ENCODE data around the gene SLC6A6.

The SLC6A6 gene

GRCh38 chr3:14446988-14447570, 44.7 kb downstream of the SLC6A6 start:
- DNase-seq: no peak
- Histone ChIP-seq H4K8ac (ENCODE audit: low read depth, low read length) (no peak overlapping the region), H3K9ac (ENCODE audit: low read length) (no peak overlapping the region), H3K4me1 (ENCODE audit: control insufficient read depth, low read depth, low read length) (no peaks in the 10 kb centered on the region), H3K4me3 (ENCODE audit: low read length) (no peak overlapping the region), H3K23ac (ENCODE audit: low read length) (no peak overlapping the region), H2BK15ac (replicated peaks; ENCODE audit: low read depth) (no peak overlapping the region), H3K27ac (ENCODE audit: low read depth, low read length) (no peak overlapping the region), H3K18ac (ENCODE audit: low read length) (no peak overlapping the region), H3K36me3 (ENCODE audit: control insufficient read depth, insufficient read depth, low read length) (peaks cover 25% of the 10 kb centered on the region), H3K79me1 (ENCODE audit: low read length) (peaks cover 19% of the 10 kb centered on the region), H3K79me2 (ENCODE audit: control insufficient read depth, insufficient read depth, low read length) (peaks cover 6% of the 10 kb centered on the region), H2BK120ac (ENCODE audit: low read depth, low read length) (no peak overlapping the region), H3K4ac (ENCODE audit: low read depth, low read length) (no peak overlapping the region), H2BK5ac (ENCODE audit: low read length) (no peak overlapping the region), H3K56ac (ENCODE audit: low read length) (no peak overlapping the region), H2AK5ac (ENCODE audit: low read length) (no peak overlapping the region), H3K27me3 (ENCODE audit: insufficient read depth, low read length, poor library complexity) (no peaks in the 10 kb centered on the region), H3K4me2 (ENCODE audit: low read length) (no peak overlapping the region), H4K5ac (ENCODE audit: low read length) (no peak overlapping the region)
- WGBS (ENCODE audit: extremely low coverage, insufficient coverage, low lambda C conversion rate): no CpG with 5 or more reads among the region's 1 CpG

GRCh38 chr3:14448063-14448462, 45.7 kb downstream of the SLC6A6 start:
- Histone ChIP-seq H3K36me3 (ENCODE audit: control insufficient read depth, insufficient read depth, low read length) (peaks cover 29% of the 10 kb centered on the region), H3K4ac (ENCODE audit: low read depth, low read length) (no peak overlapping the region), H3K4me3 (ENCODE audit: low read length) (no peak overlapping the region), H3K56ac (ENCODE audit: low read length) (no peak overlapping the region), H3K79me2 (ENCODE audit: control insufficient read depth, insufficient read depth, low read length) (no peaks in the 10 kb centered on the region), H3K23ac (ENCODE audit: low read length) (no peak overlapping the region), H3K4me1 (ENCODE audit: control insufficient read depth, low read depth, low read length) (no peaks in the 10 kb centered on the region), H4K8ac (ENCODE audit: low read depth, low read length) (no peak overlapping the region), H2BK15ac (replicated peaks; ENCODE audit: low read depth) (no peak overlapping the region), H3K79me1 (ENCODE audit: low read length) (peaks cover 13% of the 10 kb centered on the region), H2BK120ac (ENCODE audit: low read depth, low read length) (no peak overlapping the region), H3K27me3 (ENCODE audit: insufficient read depth, low read length, poor library complexity) (no peaks in the 10 kb centered on the region), H3K9ac (ENCODE audit: low read length) (no peak overlapping the region), H3K27ac (ENCODE audit: low read depth, low read length) (no peak overlapping the region), H2BK5ac (ENCODE audit: low read length) (no peak overlapping the region), H3K4me2 (ENCODE audit: low read length) (no peak overlapping the region), H4K5ac (ENCODE audit: low read length) (no peak overlapping the region), H2AK5ac (ENCODE audit: low read length) (no peak overlapping the region), H3K18ac (ENCODE audit: low read length) (no peak overlapping the region)
- no peak for DNase-seq
- WGBS (ENCODE audit: extremely low coverage, insufficient coverage, low lambda C conversion rate): no CpG with 5 or more reads among the region's 4 CpGs

GRCh38 chr3:14448756-14449727, 46.6 kb downstream of the SLC6A6 start:
- Histone ChIP-seq H3K18ac (ENCODE audit: low read length) (no peak overlapping the region), H2BK120ac (ENCODE audit: low read depth, low read length) (no peak overlapping the region), H4K5ac (ENCODE audit: low read length) (no peak overlapping the region), H3K79me1 (ENCODE audit: low read length) (peaks cover 5% of the 10 kb centered on the region), H4K8ac (ENCODE audit: low read depth, low read length) (no peak overlapping the region), H3K23ac (ENCODE audit: low read length) (no peak overlapping the region), H2AK5ac (ENCODE audit: low read length) (no peak overlapping the region), H3K4ac (ENCODE audit: low read depth, low read length) (no peak overlapping the region), H3K56ac (ENCODE audit: low read length) (no peak overlapping the region), H2BK5ac (ENCODE audit: low read length) (no peak overlapping the region), H3K27me3 (ENCODE audit: insufficient read depth, low read length, poor library complexity) (no peaks in the 10 kb centered on the region), H3K36me3 (ENCODE audit: control insufficient read depth, insufficient read depth, low read length) (peaks cover 29% of the 10 kb centered on the region), H3K27ac (ENCODE audit: low read depth, low read length) (no peak overlapping the region), H3K4me1 (ENCODE audit: control insufficient read depth, low read depth, low read length) (no peaks in the 10 kb centered on the region), H2BK15ac (replicated peaks; ENCODE audit: low read depth) (no peak overlapping the region), H3K4me3 (ENCODE audit: low read length) (no peak overlapping the region), H3K79me2 (ENCODE audit: control insufficient read depth, insufficient read depth, low read length) (no peaks in the 10 kb centered on the region), H3K4me2 (ENCODE audit: low read length) (no peak overlapping the region), H3K9ac (ENCODE audit: low read length) (no peak overlapping the region)
- no peak for DNase-seq
- WGBS (ENCODE audit: extremely low coverage, insufficient coverage, low lambda C conversion rate): no CpG with 5 or more reads among the region's 15 CpGs

- Histone ChIP-seq H2AK5ac (ENCODE audit: low read length) (no peak overlapping the region), H3K4me1 (ENCODE audit: control insufficient read depth, low read depth, low read length) (no peaks in the 10 kb centered on the region), H3K4me3 (ENCODE audit: low read length) (no peak overlapping the region), H3K4ac (ENCODE audit: low read depth, low read length) (no peak overlapping the region), H4K5ac (ENCODE audit: low read length) (no peak overlapping the region), H3K23ac (ENCODE audit: low read length) (no peak overlapping the region), H2BK15ac (replicated peaks; ENCODE audit: low read depth) (no peak overlapping the region), H3K18ac (ENCODE audit: low read length) (no peak overlapping the region), H3K9ac (ENCODE audit: low read length) (no peak overlapping the region), H3K27me3 (ENCODE audit: insufficient read depth, low read length, poor library complexity) (no peaks in the 10 kb centered on the region), H3K27ac (ENCODE audit: low read depth, low read length) (no peak overlapping the region), H3K79me2 (ENCODE audit: control insufficient read depth, insufficient read depth, low read length) (no peaks in the 10 kb centered on the region), H3K36me3 (ENCODE audit: control insufficient read depth, insufficient read depth, low read length) (peaks cover 31% of the 10 kb centered on the region), H3K4me2 (ENCODE audit: low read length) (no peak overlapping the region), H4K8ac (ENCODE audit: low read depth, low read length) (no peak overlapping the region), H2BK5ac (ENCODE audit: low read length) (no peak overlapping the region), H2BK120ac (ENCODE audit: low read depth, low read length) (no peak overlapping the region), H3K79me1 (ENCODE audit: low read length) (peaks cover 3% of the 10 kb centered on the region), H3K56ac (ENCODE audit: low read length) (no peak overlapping the region)
- WGBS (ENCODE audit: extremely low coverage, insufficient coverage, low lambda C conversion rate): no CpG with 5 or more reads among the region's 3 CpGs
- DNase-seq: no peak
Observed at GRCh38 chr3:14450506-14450905, 48.1 kb downstream of the SLC6A6 start.

- Histone ChIP-seq H3K23ac (ENCODE audit: low read length) (no peak overlapping the region), H2BK15ac (replicated peaks; ENCODE audit: low read depth) (no peak overlapping the region), H2BK5ac (ENCODE audit: low read length) (no peak overlapping the region), H3K4ac (ENCODE audit: low read depth, low read length) (no peak overlapping the region), H3K56ac (ENCODE audit: low read length) (no peak overlapping the region), H3K27ac (ENCODE audit: low read depth, low read length) (no peak overlapping the region), H4K8ac (ENCODE audit: low read depth, low read length) (no peak overlapping the region), H3K9ac (ENCODE audit: low read length) (no peak overlapping the region), H3K18ac (ENCODE audit: low read length) (no peak overlapping the region), H4K5ac (ENCODE audit: low read length) (no peak overlapping the region), H3K4me3 (ENCODE audit: low read length) (no peak overlapping the region), H3K79me1 (ENCODE audit: low read length) (no peaks in the 10 kb centered on the region), H2BK120ac (ENCODE audit: low read depth, low read length) (no peak overlapping the region), H3K36me3 (ENCODE audit: control insufficient read depth, insufficient read depth, low read length) (peaks cover 25% of the 10 kb centered on the region), H3K4me1 (ENCODE audit: control insufficient read depth, low read depth, low read length) (no peaks in the 10 kb centered on the region), H3K4me2 (ENCODE audit: low read length) (no peak overlapping the region), H2AK5ac (ENCODE audit: low read length) (no peak overlapping the region), H3K27me3 (ENCODE audit: insufficient read depth, low read length, poor library complexity) (no peaks in the 10 kb centered on the region), H3K79me2 (ENCODE audit: control insufficient read depth, insufficient read depth, low read length) (no peaks in the 10 kb centered on the region)
- no CpG with 5 or more reads among the region's 5 CpGs for WGBS (ENCODE audit: extremely low coverage, insufficient coverage, low lambda C conversion rate)
- no peak for DNase-seq
Observed at GRCh38 chr3:14450922-14451606, 48.7 kb downstream of the SLC6A6 start.
